ENCODE data around the gene CERS2. TPM values are rescaled to one million over a fixed set of nuclear protein-coding genes. Genes with fewer than 3 reads are reported as not detected.

Gene CERS2
- 119 and 202 TPM in 2 replicates for total RNA-seq

GRCh38 chr1:150974580-150975478 is at the start of gene CERS2:
CERS2 (minus strand) TSS chr1:150974835; CDS start chr1:150969090, 5,745 bp downstream.
- DNase-seq (ENCODE audit: low read depth): no peak

DNA sequence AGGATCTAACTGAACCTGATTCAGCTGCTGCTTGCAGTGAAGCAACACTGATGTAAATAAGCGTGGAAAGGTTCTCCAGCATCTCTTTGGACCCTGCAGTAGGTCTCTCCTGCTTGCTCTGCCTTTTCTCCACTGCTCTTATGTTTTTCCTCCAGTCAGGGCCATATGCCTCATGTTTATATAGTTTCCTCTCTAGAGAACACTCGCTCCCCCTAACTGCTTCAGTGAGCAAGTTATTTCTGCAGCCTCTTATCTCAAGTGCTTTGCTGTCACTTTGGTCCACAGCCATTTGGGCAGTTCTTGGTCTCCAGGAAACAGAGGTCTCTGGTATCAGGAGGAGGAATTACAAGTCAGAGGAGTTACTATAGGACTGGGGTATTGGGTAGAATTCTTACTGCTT is 38.9 kb upstream of the CERS2 start:
- DNase-seq (ENCODE audit: low read depth): no peak

DNA sequence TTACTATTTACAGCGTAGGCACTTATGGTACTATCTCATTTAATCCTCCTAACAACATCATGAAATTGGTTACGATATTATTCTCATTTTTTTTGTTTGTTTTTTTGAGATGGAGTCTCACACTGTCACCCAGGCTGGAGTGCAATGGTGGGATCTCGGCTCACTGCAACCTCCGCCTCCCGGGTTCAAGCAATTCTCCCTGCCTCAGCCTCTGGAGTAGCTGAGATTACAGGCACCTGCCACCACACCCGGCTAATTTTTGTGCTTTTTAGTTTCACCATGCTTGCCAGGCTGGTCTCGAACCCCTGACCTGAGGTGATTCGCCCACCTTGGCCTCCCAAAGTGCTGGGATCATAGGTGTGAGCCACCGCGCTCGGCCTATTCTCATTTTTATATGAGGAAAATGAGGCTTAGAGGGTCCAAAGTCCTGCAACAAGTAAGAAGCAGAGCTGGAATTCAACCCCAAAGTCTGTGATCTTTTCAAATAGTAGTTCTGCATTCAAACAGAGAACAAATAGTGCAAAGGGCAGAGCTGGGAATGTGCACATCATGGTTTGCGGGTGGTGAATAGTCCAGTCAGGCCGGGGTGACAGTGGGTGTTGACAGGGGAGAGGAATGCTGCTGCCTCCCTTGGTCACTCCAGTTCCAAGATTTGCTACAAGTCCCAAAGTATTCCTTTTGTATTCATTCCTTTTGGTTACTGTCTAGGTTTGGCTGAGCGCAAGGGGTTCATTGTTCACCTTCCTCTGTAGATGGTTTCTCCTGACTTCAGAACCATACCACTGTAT is 38.2 kb upstream of the CERS2 start:
- peak; percentile 75 for DNase-seq (ENCODE audit: low read depth)

GRCh38 chr1:151011154-151011850 is 36.7 kb upstream of the CERS2 start:
- no peak for DNase-seq (ENCODE audit: low read depth)

GRCh38 chr1:151010346-151010726 is 35.7 kb upstream of the CERS2 start:
- DNase-seq (ENCODE audit: low read depth): no peak

DNA sequence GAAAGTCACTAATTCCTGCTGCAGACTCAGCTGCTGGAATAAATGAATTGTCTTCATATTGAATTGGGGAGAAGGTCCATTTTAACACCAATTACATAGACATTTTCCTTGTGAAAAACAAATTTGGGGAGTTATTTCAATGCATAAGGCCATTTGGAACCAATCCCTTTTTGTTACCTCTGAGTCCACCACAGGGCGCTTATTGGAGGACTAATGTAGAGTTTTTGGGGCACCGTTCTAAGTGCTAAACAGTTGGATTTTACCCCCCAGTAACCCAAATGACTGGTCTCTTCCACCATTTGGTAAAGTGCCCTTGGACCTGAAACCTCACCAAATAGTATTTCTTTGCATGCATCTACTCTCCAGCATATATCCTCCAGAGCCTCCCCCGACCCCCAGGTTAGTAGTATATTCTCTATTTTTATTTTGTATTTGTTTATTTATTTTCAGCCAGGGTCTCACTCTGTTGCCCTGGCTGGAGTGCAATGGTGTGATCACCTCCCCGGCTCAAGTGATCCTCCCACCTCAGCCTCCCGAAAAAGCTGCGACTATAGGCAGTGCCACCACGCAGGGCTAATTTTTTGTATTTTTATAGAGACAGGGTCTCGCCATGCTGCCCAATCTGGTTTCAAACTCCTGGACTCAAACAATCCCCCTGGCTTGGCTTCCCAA is 35.2 kb upstream of the CERS2 start:
- no peak for DNase-seq (ENCODE audit: low read depth)

GRCh38 chr1:151009206-151009587 is 34.6 kb upstream of the CERS2 start:
- DNase-seq (ENCODE audit: low read depth): peak; percentile 62

DNA sequence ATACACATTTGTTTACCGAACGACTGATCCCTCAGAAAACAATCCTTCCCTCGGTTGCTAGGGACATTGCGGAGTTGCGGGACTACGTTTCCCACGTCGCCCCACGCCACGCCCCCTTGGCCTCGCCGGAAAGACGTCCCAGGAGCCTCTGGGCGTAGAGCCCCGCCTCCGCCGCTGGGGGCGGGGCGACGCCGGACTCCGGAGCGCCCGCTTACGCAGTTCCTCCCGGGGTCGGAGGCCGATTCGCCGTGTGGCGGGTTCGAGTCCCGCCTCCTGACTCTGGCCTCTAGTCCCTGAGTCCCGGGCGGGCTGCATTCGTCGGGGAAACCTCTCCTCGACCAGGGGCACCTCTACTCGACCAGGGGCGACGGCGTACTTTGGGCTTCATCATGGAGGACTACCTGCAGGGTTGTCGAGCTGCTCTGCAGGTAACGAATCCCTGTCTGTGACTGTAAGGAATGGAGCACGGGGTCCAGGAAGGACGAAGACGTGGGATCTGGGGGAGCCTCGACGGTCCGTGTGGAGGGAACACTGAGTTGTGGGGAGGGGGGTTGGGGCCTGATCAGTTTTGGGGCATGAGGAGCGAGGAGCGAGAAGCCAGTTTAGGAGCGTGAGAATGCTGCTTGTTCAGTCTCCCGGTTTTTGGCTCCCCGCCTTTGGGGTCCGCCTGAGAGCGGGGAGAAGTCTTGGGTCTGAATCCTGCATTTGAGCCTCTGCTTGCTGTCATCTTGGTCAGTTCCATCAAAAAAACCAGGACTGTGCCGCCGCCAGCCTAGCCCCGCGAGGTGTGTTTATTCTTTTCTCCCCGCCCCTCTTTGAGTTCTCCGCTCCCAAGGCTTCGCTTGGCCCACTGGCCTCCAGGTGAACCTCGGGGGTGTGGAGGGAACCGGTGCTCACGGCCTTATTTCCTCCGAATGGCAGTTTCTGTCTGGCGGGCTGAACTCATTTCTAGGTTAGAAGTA is 33.9 kb upstream of the CERS2 start, which contains the start of gene PRUNE1:
TSS of gene PRUNE1 (plus strand) at position 206 of the 962 bp plus-strand sequence. CDS start at position 390, 184 bp downstream.
- peak; percentile 94 for DNase-seq (ENCODE audit: low read depth)

GRCh38 chr1:151007853-151008243 is 33.2 kb upstream of the CERS2 start:
- DNase-seq (ENCODE audit: low read depth): no peak

GRCh38 chr1:151006327-151007052 is 31.9 kb upstream of the CERS2 start, which contains the start of gene MINDY1:
MINDY1 (minus strand) TSS chr1:151006902; CDS start chr1:151002617, 4,285 bp downstream.
- peak; percentile 87 for DNase-seq (ENCODE audit: low read depth)

DNA sequence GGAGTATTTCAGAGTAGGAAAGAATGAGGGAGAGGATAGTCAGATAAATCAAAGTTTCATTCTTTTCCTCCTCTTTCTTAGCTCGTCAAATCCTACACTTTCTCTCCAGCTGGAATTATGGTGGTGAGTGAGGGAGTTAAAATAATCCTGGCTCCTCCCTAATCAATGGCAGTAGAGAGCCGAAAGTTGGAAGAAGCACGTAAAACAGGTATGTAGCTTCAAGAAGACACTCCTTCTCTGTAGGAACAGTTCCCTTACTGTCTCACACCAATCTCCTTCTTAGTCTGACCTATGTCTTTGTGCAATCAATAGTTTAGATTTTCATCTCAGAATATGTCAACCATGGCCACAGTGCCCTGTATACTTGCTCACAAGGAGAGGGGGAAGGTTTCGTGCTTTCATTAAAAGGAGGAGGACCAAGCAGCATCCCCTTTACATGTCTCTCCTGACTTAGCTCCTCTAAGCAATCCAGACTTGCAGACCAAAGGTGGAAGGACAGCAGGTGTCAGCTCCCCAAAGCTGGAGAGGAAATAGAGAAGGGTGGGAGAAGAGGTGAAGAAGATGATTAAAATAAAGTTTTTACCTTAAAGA is 31.2 kb upstream of the CERS2 start:
- no peak for DNase-seq (ENCODE audit: low read depth)

DNA sequence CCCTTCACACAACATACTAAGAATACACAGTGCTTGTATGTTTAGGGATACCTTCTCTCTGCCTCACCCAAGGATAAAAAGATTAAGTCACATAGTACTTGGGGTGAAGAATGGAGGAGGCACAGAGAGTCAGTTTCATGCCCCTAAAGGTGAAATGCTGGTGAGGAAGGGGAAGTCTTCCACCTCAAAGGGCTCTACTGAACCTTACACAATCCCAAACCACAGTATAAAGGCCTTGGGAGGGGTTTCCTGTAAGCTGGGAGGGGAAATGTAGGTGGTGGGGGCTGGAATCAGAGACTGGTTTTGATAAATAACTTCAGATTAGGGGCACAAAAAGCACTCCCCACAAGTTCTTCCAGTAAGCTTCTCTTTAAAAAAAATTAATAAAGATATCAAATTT is 28.5 kb upstream of the CERS2 start:
- no peak for DNase-seq (ENCODE audit: low read depth)

- peak; percentile 68 for DNase-seq (ENCODE audit: low read depth)
These were observed 28.0 kb upstream of the CERS2 start for GRCh38 chr1:151002611-151003010.

DNA sequence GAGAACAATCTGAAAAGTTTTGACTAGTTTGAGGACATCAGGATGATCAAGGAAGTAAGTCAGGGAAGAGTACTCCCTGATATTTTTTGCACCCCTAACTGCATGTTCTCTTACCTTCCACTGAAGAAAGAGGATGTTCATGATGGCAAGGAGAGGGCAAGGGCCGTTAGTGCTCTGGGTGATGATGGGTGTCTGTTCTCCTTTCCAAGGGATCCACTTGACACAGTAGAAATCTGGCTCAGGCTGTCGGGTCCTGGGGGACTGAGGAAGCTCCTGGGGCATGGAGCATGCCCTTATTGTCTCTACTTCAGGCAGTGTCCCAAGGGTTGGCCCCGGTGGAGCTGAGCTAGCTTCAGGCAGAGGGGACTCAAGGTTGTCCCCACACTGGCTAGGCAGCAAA is 27.4 kb upstream of the CERS2 start:
- DNase-seq (ENCODE audit: low read depth): no peak

DNA sequence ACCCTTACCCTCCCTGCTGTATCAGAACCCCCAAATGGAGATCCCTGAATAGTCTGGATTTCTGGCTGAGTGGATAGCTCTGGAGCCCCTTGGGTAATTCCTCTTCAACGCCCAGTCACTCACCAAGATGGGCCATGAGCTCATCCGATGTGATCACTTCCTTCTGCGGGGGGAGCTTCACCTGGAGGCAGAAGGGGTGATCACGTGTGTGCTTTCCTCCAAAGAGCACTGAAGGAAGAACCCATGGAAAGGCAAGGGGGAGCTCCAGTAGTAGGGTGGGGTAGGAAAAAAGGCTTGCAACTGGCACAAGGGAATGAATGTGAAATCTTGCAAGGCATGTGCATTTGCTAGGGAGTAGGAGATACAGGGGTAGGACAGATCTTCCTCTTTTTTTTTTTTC is 27.0 kb upstream of the CERS2 start:
- no peak for DNase-seq (ENCODE audit: low read depth)

DNA sequence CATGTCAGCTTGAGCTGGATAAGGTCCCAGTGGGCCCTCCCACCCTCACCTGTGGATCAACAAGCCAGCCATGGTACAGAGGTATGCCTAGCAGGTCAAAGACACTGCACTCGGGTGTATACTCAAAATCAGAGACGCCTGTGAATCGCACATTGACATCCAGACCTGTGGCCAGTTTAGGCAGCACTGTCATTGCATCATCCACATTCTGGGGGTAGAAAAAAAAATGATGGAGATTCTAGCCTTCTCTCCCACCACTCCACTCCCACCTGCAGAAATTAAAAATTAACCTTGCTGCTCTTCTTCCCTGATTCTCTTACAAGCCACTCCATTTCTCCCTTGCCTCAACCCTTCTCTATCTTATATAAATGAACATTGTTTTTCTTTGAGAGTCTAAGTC is 25.8 kb upstream of the CERS2 start:
- no peak for DNase-seq (ENCODE audit: low read depth)

DNA sequence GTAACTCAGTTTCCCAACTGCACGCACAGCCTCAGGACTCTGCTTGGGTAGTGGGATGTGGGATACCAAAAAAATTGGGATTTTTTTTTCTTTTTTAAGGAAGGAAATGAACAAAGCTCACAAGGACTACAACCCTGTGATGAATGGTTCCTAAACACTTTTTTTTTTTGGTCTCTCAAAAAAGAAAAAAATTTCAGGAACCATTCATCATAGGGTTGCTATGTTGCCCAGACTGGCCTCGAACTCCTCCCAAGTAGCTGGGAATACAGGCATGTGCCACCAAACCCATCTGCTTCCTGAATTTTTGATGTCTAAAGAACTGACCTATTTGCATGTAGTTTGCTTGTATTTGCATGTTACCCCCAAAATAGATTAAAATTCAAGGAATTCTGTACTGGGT is 25.3 kb upstream of the CERS2 start:
- no peak for DNase-seq (ENCODE audit: low read depth)

DNA sequence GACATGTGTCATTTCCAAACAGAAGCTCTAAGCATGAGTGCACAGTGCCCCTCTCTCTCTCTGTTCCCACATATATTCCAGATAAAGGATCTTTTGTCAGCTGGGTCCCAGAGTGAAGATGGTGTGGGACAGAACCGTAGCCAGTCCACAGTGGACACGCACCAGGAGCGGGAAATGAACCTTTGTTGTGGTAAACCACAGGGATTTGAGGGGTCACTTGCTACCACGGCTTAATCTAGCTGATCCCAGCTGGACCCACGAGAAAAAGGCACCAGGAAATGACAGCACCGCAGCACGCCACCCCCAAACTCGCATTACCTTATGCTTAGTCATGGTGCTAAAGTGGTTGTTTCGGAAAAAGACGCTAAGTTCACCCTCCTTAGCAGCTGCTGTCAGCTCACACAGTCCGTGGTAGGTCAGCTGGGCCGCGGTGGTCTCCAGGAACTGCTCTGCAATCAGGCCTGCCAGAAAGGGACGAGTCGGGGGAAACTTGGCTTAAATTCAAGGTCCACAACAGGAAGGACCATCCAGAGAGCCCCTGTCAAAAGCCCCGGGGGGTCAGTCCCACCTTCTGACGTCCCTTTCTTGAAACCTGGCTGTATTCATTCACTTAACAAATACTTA is 24.5 kb upstream of the CERS2 start:
- DNase-seq (ENCODE audit: low read depth): no peak

- DNase-seq (ENCODE audit: low read depth): no peak
These were observed 23.3 kb upstream of the CERS2 start for GRCh38 chr1:150997949-150998348.
